GM12891 (cell line): ENCODE data around the gene C11orf91.

Experiments
- POLR2A ChIP-seq: IDR thresholded peaks from 2 replicates; pipeline ENCODE4 v1.6.1; 2011; ENCODE audit warnings: low read depth, low read length, control low read depth
- POLR2AphosphoS5 ChIP-seq: IDR thresholded peaks from 2 replicates; pipeline ENCODE4 v1.6.1; 2011; ENCODE audit warnings: low read depth, low read length, control low read depth

- TF ChIP-seq POLR2AphosphoS5: no peak
- TF ChIP-seq POLR2A: no peak
These were observed 6.1 kb downstream of the C11orf91 start for GRCh38 chr11:33694346-33695050.
